H1 (cell line): Measurements from ENCODE around the gene PCNP. TPM values are rescaled to one million over a fixed set of nuclear protein-coding genes. Genes with fewer than 3 reads are reported as not detected.

Experiments used
- CTCF ChIA-PET: fragments of 300-600 bp; sonication (Branson Sonifier 250); formaldehyde crosslinking; loops from one replicate; lab custom pipeline; 2021; ENCODE audit not compliant: partially characterized antibody; lab: Charles Lee
- POLR2A ChIA-PET: fragments of 300-600 bp; sonication (Branson Sonifier 250); formaldehyde crosslinking; loops from one replicate; lab custom pipeline; 2021; ENCODE audit warnings: inconsistent platforms; ENCODE audit not compliant: partially characterized antibody; lab: Charles Lee
- DNase-seq, 2 experiments: peaks; one replicate each; pipeline versions ENCODE4 v3.0.0 to v3.0.0-alpha.2; 2010 to 2022; ENCODE audit warnings: low spot score in 2 of 2, low read depth in 1 of 2, mixed read lengths in 1 of 2
- FAIRE-seq: peaks from 2 replicates; lab custom pipeline; 2011; peaks lifted over from hg19 to GRCh38; lab: Jason Lieb, UNC
- H2AFZ ChIP-seq: 2 replicates; pipeline ENCODE4 v1.8.1; 2012; ENCODE audit warnings: low read length, inconsistent platforms
- H2AK5ac ChIP-seq: 2 replicates; pipeline ENCODE4 v1.6.1; 2013; ENCODE audit warnings: low read depth, low read length
- H2BK120ac ChIP-seq: replicated peaks from 2 replicates; pipeline ENCODE3; 2013; ENCODE audit warnings: low read depth, low read length, inconsistent platforms
- H2BK12ac ChIP-seq: 2 replicates; pipeline ENCODE4 v1.6.1; 2013; ENCODE audit warnings: low read depth, low read length
- H2BK15ac ChIP-seq: 2 replicates; pipeline ENCODE4 v1.6.1; 2013; ENCODE audit warnings: low read length
- H2BK20ac ChIP-seq: 2 replicates; pipeline ENCODE4 v1.6.1; 2013; ENCODE audit warnings: low read length
- H2BK5ac ChIP-seq: 2 replicates; pipeline ENCODE4 v1.6.1; 2013; ENCODE audit warnings: low read depth, low read length
- H3K14ac ChIP-seq: 2 replicates; pipeline ENCODE4 v1.6.1; 2013; ENCODE audit warnings: inconsistent platforms; ENCODE audit not compliant: insufficient read length
- H3K18ac ChIP-seq: 2 replicates; pipeline ENCODE4 v1.6.1; 2013; ENCODE audit warnings: low read length; ENCODE audit errors: extremely low read depth
- H3K23ac ChIP-seq: 2 replicates; pipeline ENCODE4 v1.6.1; 2013; ENCODE audit warnings: inconsistent platforms; ENCODE audit not compliant: insufficient read length
- H3K23me2 ChIP-seq: 2 replicates; pipeline ENCODE4 v1.6.1; 2013; ENCODE audit warnings: low read depth, low read length
- H3K27ac ChIP-seq: 2 replicates; pipeline ENCODE4 v1.6.1; 2011; ENCODE audit warnings: low read depth, low read length, inconsistent platforms
- H3K27me3 ChIP-seq, 4 experiments: replicated peaks in 1 of 4; 1 replicate in 1 of 4; 2 replicates in 3 of 4; pipeline versions ENCODE4 v1.6.1 to v1.8.1; 2011 to 2013; ENCODE audit warnings: low read length in 3 of 4, mild to moderate bottlenecking in 3 of 4, inconsistent platforms in 2 of 4, mixed read lengths in 2 of 4, moderate library complexity in 1 of 4; ENCODE audit not compliant: control insufficient read depth in 3 of 4, insufficient read depth in 3 of 4; ENCODE audit errors: extremely low read depth in 1 of 4
- H3K36me3 ChIP-seq, 4 experiments: 2 replicates each; pipeline versions ENCODE4 v1.6.1 to v1.8.1; 2011 to 2013; ENCODE audit warnings: mild to moderate bottlenecking in 4 of 4, low read length in 3 of 4, moderate library complexity in 2 of 4, control low read depth in 1 of 4, inconsistent platforms in 1 of 4; ENCODE audit not compliant: insufficient read depth in 4 of 4, control insufficient read depth in 2 of 4
- H3K4ac ChIP-seq: replicated peaks from 2 replicates; pipeline ENCODE3; 2013; ENCODE audit warnings: low read length, low read depth, mixed read lengths, inconsistent platforms; ENCODE audit not compliant: insufficient read length
- H3K4me1 ChIP-seq, 4 experiments: replicated peaks in 1 of 4; 1 replicate in 1 of 4; 2 replicates in 3 of 4; pipeline versions ENCODE4 v1.6.1 to v1.8.1; 2011 to 2013; ENCODE audit warnings: low read length in 3 of 4, inconsistent platforms in 2 of 4, mixed read lengths in 1 of 4; ENCODE audit not compliant: insufficient read depth in 4 of 4, control insufficient read depth in 3 of 4
- H3K4me2 ChIP-seq, 2 experiments: 2 replicates each; pipeline versions ENCODE4 v1.6.1 to v1.8.1; 2011 to 2013; ENCODE audit warnings: low read depth in 2 of 2, low read length in 2 of 2, control low read depth in 1 of 2, inconsistent platforms in 1 of 2, mild to moderate bottlenecking in 1 of 2; ENCODE audit not compliant: insufficient read depth in 1 of 2
- H3K4me3 ChIP-seq, 4 experiments: fragments of 200-600, 300-600 bp in 1 of 4; sonication (generic), shearing (Covaris generic), sonication (Bioruptor Twin) in 1 of 4; 2 replicates each; pipeline versions ENCODE4 v1.5.1 to v1.8.1; 2011 to 2016; ENCODE audit warnings: low read length in 4 of 4, low read depth in 3 of 4, control low read depth in 2 of 4, inconsistent platforms in 2 of 4, mild to moderate bottlenecking in 2 of 4, mixed read lengths in 1 of 4, moderate library complexity in 1 of 4; ENCODE audit not compliant: insufficient read depth in 2 of 4; ENCODE audit errors: extremely low read depth in 1 of 4
- H3K56ac ChIP-seq: replicated peaks from 2 replicates; pipeline ENCODE3; 2013; ENCODE audit warnings: low read depth, mild to moderate bottlenecking, mixed read lengths, low read length, inconsistent platforms; ENCODE audit not compliant: insufficient read length
- H3K79me1 ChIP-seq: 2 replicates; pipeline ENCODE4 v1.6.1; 2013; ENCODE audit warnings: low read depth, low read length, control low read depth
- H3K79me2 ChIP-seq, 2 experiments: 2 replicates each; pipeline versions ENCODE4 v1.6.1 to v1.8.1; 2012 to 2013; ENCODE audit warnings: low read length in 2 of 2, mild to moderate bottlenecking in 2 of 2, inconsistent platforms in 1 of 2; ENCODE audit not compliant: insufficient read depth in 2 of 2, control insufficient read depth in 1 of 2
- H3K9ac ChIP-seq, 4 experiments: replicated peaks in 1 of 4; 1 replicate in 1 of 4; 2 replicates in 3 of 4; pipeline versions ENCODE4 v1.6.1 to v1.8.1; 2011 to 2013; ENCODE audit warnings: low read depth in 3 of 4, low read length in 3 of 4, control low read depth in 2 of 4, mild to moderate bottlenecking in 2 of 4, moderate library complexity in 2 of 4, inconsistent platforms in 1 of 4; ENCODE audit errors: extremely low read depth in 1 of 4
- H3K9me3 ChIP-seq, 2 experiments: 2 replicates each; pipeline versions ENCODE4 v1.6.1 to v1.8.1; 2012 to 2013; ENCODE audit warnings: mild to moderate bottlenecking in 2 of 2, moderate library complexity in 2 of 2, control low read depth in 1 of 2, inconsistent platforms in 1 of 2, low read depth in 1 of 2, low read length in 1 of 2, mixed read lengths in 1 of 2; ENCODE audit not compliant: insufficient read depth in 2 of 2
- H4K20me1 ChIP-seq, 2 experiments: replicated peaks in 1 of 2; 2 replicates each; pipeline versions ENCODE3 to v1.8.1; 2011 to 2013; ENCODE audit warnings: inconsistent platforms in 2 of 2, low read length in 2 of 2, mild to moderate bottlenecking in 1 of 2; ENCODE audit not compliant: insufficient read depth in 2 of 2, control insufficient read depth in 1 of 2
- H4K5ac ChIP-seq: 2 replicates; pipeline ENCODE4 v1.6.1; 2013; ENCODE audit warnings: low read length, low read depth, mixed read lengths, inconsistent platforms; ENCODE audit not compliant: insufficient read length
- H4K8ac ChIP-seq: 2 replicates; pipeline ENCODE4 v1.8.0; 2013; ENCODE audit warnings: mild to moderate bottlenecking, moderate library complexity, low read length, inconsistent platforms; ENCODE audit not compliant: insufficient read depth; ENCODE audit errors: extremely low read depth
- H4K91ac ChIP-seq: replicated peaks from 2 replicates; pipeline ENCODE3; 2013; ENCODE audit warnings: low read length, mixed read lengths, inconsistent platforms; ENCODE audit not compliant: insufficient read length
- GTF2F1 ChIP-seq: IDR thresholded peaks from 2 replicates; pipeline ENCODE4 v1.6.1; 2012; ENCODE audit warnings: low read depth, low read length, improper control_type of control experiment, borderline replicate concordance
- POLR2AphosphoS5 ChIP-seq: IDR thresholded peaks from 2 replicates; pipeline ENCODE4 v1.6.1; 2011; ENCODE audit warnings: low read depth, low read length
- RBBP5 ChIP-seq: IDR thresholded peaks from 2 replicates; pipeline ENCODE4 v1.7.1; 2012; ENCODE audit warnings: low read depth, mild to moderate bottlenecking, inconsistent platforms, low read length, moderate library complexity, borderline replicate concordance
- TEAD4 ChIP-seq: IDR thresholded peaks from 2 replicates; pipeline ENCODE4 v1.6.1; 2012; ENCODE audit warnings: low read depth, low read length, inconsistent platforms, mixed read lengths
- WGBS, 2 experiments: shearing (Covaris generic) in 1 of 2; methylation state at CpG; one replicate each; pipeline versions ENCODE4 v1.1.6 to v1.1.7; 2013 to 2015; ENCODE audit warnings: low lambda C conversion rate in 2 of 2, mixed read lengths in 2 of 2, inconsistent platforms in 1 of 2, low coverage in 1 of 2, missing lambda C conversion rate in 1 of 2; ENCODE audit not compliant: insufficient replicate concordance in 2 of 2, insufficient coverage in 1 of 2, insufficient read length in 1 of 2; ENCODE audit errors: extremely low coverage in 1 of 2, missing lambda C conversion rate in 1 of 2; 5-methylcytosine and 5-hydroxymethylcytosine counted together
- polyA plus RNA-seq, 7 experiments: library from polyadenylated mRNA; depleted of rRNA in 3 of 7; stranded (reverse) in 5 of 7; unstranded in 2 of 7; fragments of >200 nt in 5 of 7; fragments of 200-250 nt in 2 of 7; gene quantifications; 1 replicate in 5 of 7; 2 replicates in 1 of 7; 4 replicates in 1 of 7; pipeline versions ENCODE4 v1.2.1 to v1.2.3, GENCODE V29; 2011 to 2013; ENCODE audit warnings: missing spikeins in 2 of 7, mixed read lengths in 2 of 7
- total RNA-seq: library from RNA; stranded (reverse); fragmentation: NEBNext Ultra II Directional; extraction: Animal tissue kit (Norgen Biotek cat#: 25700); gene quantifications from 2 replicates; pipeline ENCODE4 v1.2.1, GENCODE V29; 2021
- TF ChIP-seq, protein P1 (sequence below): IDR thresholded peaks from 2 replicates; pipeline ENCODE4 v1.6.1; 2011; ENCODE audit warnings: low read depth, mild to moderate bottlenecking, low read length; ENCODE audit not compliant: insufficient read depth

The PCNP gene
- total and polyA plus RNA-seq, 2 of the 8 experiments (the other 6 are each of a cell fraction or from before 2014, with no cell fraction given), result 29.1 to 192 TPM

DNA sequence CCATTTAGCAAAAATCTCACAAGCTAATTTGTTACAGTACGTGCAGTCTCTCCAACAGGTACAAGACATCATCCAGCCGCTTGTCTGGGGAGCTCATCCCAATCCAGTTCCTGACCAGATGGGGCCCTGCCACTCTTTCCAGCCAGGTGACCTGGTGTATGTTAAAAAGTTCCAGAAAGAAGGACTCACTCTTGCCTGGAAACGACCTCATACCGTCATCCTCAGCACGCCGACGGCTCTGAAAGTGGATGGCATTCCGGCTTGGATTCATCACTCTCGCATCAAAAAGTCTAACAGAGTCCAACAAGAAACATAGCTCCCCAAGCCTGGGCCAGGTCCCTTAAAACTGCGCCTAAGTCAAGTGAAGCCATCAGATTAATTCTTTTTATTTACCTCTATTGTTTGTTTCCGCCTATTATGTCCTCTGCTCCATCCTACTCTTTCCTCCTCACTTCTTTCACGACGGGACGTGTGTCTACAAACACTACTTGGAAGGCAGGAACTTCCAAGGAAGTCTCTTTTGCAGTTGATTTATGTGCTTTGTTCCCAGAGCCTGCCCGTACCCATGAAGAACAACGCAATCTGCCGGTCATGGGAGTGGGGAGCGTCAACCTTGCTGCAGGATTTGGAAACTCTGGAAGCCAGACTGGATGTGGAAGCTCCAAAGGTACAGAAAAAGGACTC is 65.4 kb downstream of the PCNP start:
- H3K36me3 ChIP-seq, result no peaks in the 10 kb centered on the region
- TF ChIP-seq TEAD4 (no peak), RBBP5 (no peak), POLR2AphosphoS5 (no peak), GTF2F1 (no peak)
- TF ChIP-seq, protein P1, sequence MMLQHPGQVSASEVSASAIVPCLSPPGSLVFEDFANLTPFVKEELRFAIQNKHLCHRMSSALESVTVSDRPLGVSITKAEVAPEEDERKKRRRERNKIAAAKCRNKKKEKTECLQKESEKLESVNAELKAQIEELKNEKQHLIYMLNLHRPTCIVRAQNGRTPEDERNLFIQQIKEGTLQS, result no peak
- TF ChIP-seq, all 59 proteins: peak for 0
- no peak overlapping the region for H3K14ac ChIP-seq
- FAIRE-seq (no peak), DNase-seq (peak in 1 of 2 experiments; percentile 17)
- H4K8ac ChIP-seq, result no peak overlapping the region
- no peak overlapping the region for H2BK12ac ChIP-seq
- H4K20me1 ChIP-seq, result no peaks in the 10 kb centered on the region
- H2AFZ ChIP-seq, result no peak overlapping the region
- H4K91ac ChIP-seq, result no peak overlapping the region
- no peak overlapping the region for H3K56ac ChIP-seq
- H2BK15ac ChIP-seq, result no peak overlapping the region
- no peak overlapping the region for H4K5ac ChIP-seq
- H3K18ac ChIP-seq, result no peak overlapping the region
- no peak overlapping the region for H3K4me2 ChIP-seq
- H3K4me1 ChIP-seq, result peaks cover 0 to 15% (median 5%) of the 10 kb centered on the region in 4 experiments
- ChIA-PET CTCF (interaction anchor here (0.8 to 4.3 kb wide), 11 partner anchors 8 to 313 kb away, joined by 3 to 28 read pairs (median 3); no protein-coding TSS in a partner anchor), POLR2A (interaction anchor here (1.2 kb wide), 1 partner anchor 37 kb away, joined by 3 read pairs; no protein-coding TSS in a partner anchor)
- H2BK5ac ChIP-seq, result no peak overlapping the region
- no peaks in the 10 kb centered on the region for H3K79me1 ChIP-seq
- H3K4me3 ChIP-seq, result no peak overlapping the region
- no peaks in the 10 kb centered on the region for H3K79me2 ChIP-seq
- no peak overlapping the region for H2BK20ac ChIP-seq
- H3K4ac ChIP-seq, result no peak overlapping the region
- no peak overlapping the region for H2BK120ac ChIP-seq
- 91% methylated on average over 18 of the region's 18 CpGs; no CpG with 5 or more reads in 1 of the 2 experiments for WGBS, 2 experiments
- no peaks in the 10 kb centered on the region; the same call in 1 of the 2 replicates for H3K23me2 ChIP-seq
- H3K9ac ChIP-seq, result no peak overlapping the region
- no peak overlapping the region for H3K23ac ChIP-seq
- no peak overlapping the region for H2AK5ac ChIP-seq
- H3K9me3 ChIP-seq, result no peaks in the 10 kb centered on the region
- H3K27me3 ChIP-seq, result no peaks in the 10 kb centered on the region
- H3K27ac ChIP-seq, result no peak overlapping the region
